ENCODE measurements around the gene CDCA3.
A peak's percentile ranks its signal among the peaks of the same experiment; 100 is the strongest.
"Not testable (repeated sequence)": the region's sequence is repeated elsewhere in the genome, so short reads cannot be mapped to it uniquely, and the experiment has no call there.

Gene CDCA3

GRCh38 chr12:6851153-6851920 is at the start of gene CDCA3:
TSS of gene CDCA3 (minus strand) at chr12:6851286. CDS start at chr12:6850952, 334 bp downstream.
- peaks cover 0 to 18% (median 11%) of the 10 kb centered on the region in 5 donors for H3K36me3 ChIP-seq (ENCODE audit: control insufficient read depth in 5 of 5, insufficient read depth in 5 of 5, low read length in 5 of 5)
- H3K4me3 ChIP-seq (ENCODE audit: low read depth in 1 of 5, low read length in 5 of 5), result peak within 1 kb of the TSS; percentile 94 to 100 (median 98)
- peak within 1 kb of the TSS; percentile 78 to 99 (median 86) for H3K9ac ChIP-seq (ENCODE audit: low read length in 5 of 5)
- H3K27ac ChIP-seq (ENCODE audit: low read depth, low read length), result peak within 1 kb of the TSS; percentile 96
- peaks cover 17 to 24% (median 23%) of the 10 kb centered on the region in 5 donors for H3K4me1 ChIP-seq (ENCODE audit: control insufficient read depth in 5 of 5, insufficient read depth in 5 of 5, low read length in 5 of 5)
- H3K27me3 ChIP-seq (ENCODE audit: control insufficient read depth in 5 of 5, insufficient read depth in 4 of 5, low read length in 5 of 5), result peaks cover 0 to 14% (median 0%) of the 10 kb centered on the region in 5 donors
- H3K9me3 ChIP-seq (ENCODE audit: control insufficient read depth in 5 of 5, low read length in 5 of 5), result peaks cover 0 to 5% (median 0%) of the 10 kb centered on the region in 5 donors

- Histone ChIP-seq H3K9me3 (ENCODE audit: control insufficient read depth in 5 of 5, low read length in 5 of 5) (no peaks in the 10 kb centered on the region), H3K36me3 (ENCODE audit: control insufficient read depth in 5 of 5, insufficient read depth in 5 of 5, low read length in 5 of 5) (no peaks in the 10 kb centered on the region), H3K27me3 (ENCODE audit: control insufficient read depth in 5 of 5, insufficient read depth in 4 of 5, low read length in 5 of 5) (no peaks in the 10 kb centered on the region), H3K4me1 (ENCODE audit: control insufficient read depth in 5 of 5, insufficient read depth in 5 of 5, low read length in 5 of 5) (peaks cover 0 to 16% (median 11%) of the 10 kb centered on the region in 5 donors), H3K27ac (ENCODE audit: low read depth, low read length) (no peak overlapping the region), H3K9ac (ENCODE audit: low read length in 5 of 5) (no peak overlapping the region), H3K4me3 (ENCODE audit: low read depth in 1 of 5, low read length in 5 of 5) (no peak overlapping the region)
Observed at GRCh38 chr12:6899837-6900519, 48.9 kb upstream of the CDCA3 start.

- H3K9ac ChIP-seq (ENCODE audit: low read length in 5 of 5), result no peak overlapping the region
- no peak overlapping the region for H3K4me3 ChIP-seq (ENCODE audit: low read depth in 1 of 5, low read length in 5 of 5)
- H3K36me3 ChIP-seq (ENCODE audit: control insufficient read depth in 5 of 5, insufficient read depth in 5 of 5, low read length in 5 of 5), result no peaks in the 10 kb centered on the region
- H3K9me3 ChIP-seq (ENCODE audit: control insufficient read depth in 5 of 5, low read length in 5 of 5), result no peaks in the 10 kb centered on the region
- H3K4me1 ChIP-seq (ENCODE audit: control insufficient read depth in 5 of 5, insufficient read depth in 5 of 5, low read length in 5 of 5), result peaks cover 0 to 12% (median 7%) of the 10 kb centered on the region in 5 donors
- H3K27me3 ChIP-seq (ENCODE audit: control insufficient read depth in 5 of 5, insufficient read depth in 4 of 5, low read length in 5 of 5), result no peaks in the 10 kb centered on the region
- H3K27ac ChIP-seq (ENCODE audit: low read depth, low read length), result no peak overlapping the region
Observed at GRCh38 chr12:6899427-6899826, 48.3 kb upstream of the CDCA3 start.

GRCh38 chr12:6896846-6897435 is 45.9 kb upstream of the CDCA3 start:
- H3K4me1 ChIP-seq (ENCODE audit: control insufficient read depth in 5 of 5, insufficient read depth in 5 of 5, low read length in 5 of 5), result peaks cover 0 to 8% (median under 1%) of the 10 kb centered on the region in 5 donors
- no peak overlapping the region for H3K9ac ChIP-seq (ENCODE audit: low read length in 5 of 5)
- H3K4me3 ChIP-seq (ENCODE audit: low read depth in 1 of 5, low read length in 5 of 5), result no peak overlapping the region
- H3K36me3 ChIP-seq (ENCODE audit: control insufficient read depth in 5 of 5, insufficient read depth in 5 of 5, low read length in 5 of 5), result no peaks in the 10 kb centered on the region
- H3K27me3 ChIP-seq (ENCODE audit: control insufficient read depth in 5 of 5, insufficient read depth in 4 of 5, low read length in 5 of 5), result no peaks in the 10 kb centered on the region
- H3K27ac ChIP-seq (ENCODE audit: low read depth, low read length), result no peak overlapping the region
- H3K9me3 ChIP-seq (ENCODE audit: control insufficient read depth in 5 of 5, low read length in 5 of 5), result no peaks in the 10 kb centered on the region

- H3K36me3 ChIP-seq (ENCODE audit: control insufficient read depth in 5 of 5, insufficient read depth in 5 of 5, low read length in 5 of 5), result no peaks in the 10 kb centered on the region
- H3K27me3 ChIP-seq (ENCODE audit: control insufficient read depth in 5 of 5, insufficient read depth in 4 of 5, low read length in 5 of 5), result no peaks in the 10 kb centered on the region
- H3K9me3 ChIP-seq (ENCODE audit: control insufficient read depth in 5 of 5, low read length in 5 of 5), result no peaks in the 10 kb centered on the region
- H3K9ac ChIP-seq (ENCODE audit: low read length in 5 of 5), result no peak overlapping the region
- H3K27ac ChIP-seq (ENCODE audit: low read depth, low read length), result no peak overlapping the region
- H3K4me1 ChIP-seq (ENCODE audit: control insufficient read depth in 5 of 5, insufficient read depth in 5 of 5, low read length in 5 of 5), result peaks cover 0 to 13% (median 11%) of the 10 kb centered on the region in 5 donors
- no peak overlapping the region for H3K4me3 ChIP-seq (ENCODE audit: low read depth in 1 of 5, low read length in 5 of 5)
Observed at GRCh38 chr12:6894321-6894720, 43.2 kb upstream of the CDCA3 start.

DNA sequence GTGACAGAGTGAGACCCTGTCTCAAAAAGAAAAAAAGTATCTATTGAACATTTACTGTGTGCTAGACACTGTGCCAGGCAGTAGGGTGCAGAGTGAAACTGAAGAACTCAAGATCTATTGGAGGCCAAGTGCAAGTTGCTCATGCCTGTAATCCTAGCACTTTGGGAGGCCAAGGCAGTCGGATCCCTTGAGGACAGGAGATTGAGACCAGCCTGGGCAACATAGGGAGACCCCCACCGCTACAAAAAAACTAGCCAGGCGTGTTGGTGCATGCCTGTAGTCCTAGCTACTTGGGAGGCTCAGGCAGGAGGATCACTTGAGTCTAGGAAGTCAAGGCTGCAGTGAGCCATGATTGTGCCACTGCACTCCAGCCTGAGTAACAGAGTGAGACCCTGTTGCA is 41.6 kb upstream of the CDCA3 start:
- not testable (repeated sequence) for H3K27me3 ChIP-seq (ENCODE audit: control insufficient read depth in 5 of 5, insufficient read depth in 4 of 5, low read length in 5 of 5); H3K9me3 ChIP-seq (ENCODE audit: control insufficient read depth in 5 of 5, low read length in 5 of 5); H3K36me3 ChIP-seq (ENCODE audit: control insufficient read depth in 5 of 5, insufficient read depth in 5 of 5, low read length in 5 of 5); H3K9ac ChIP-seq (ENCODE audit: low read length in 5 of 5); H3K27ac ChIP-seq (ENCODE audit: low read depth, low read length); H3K4me3 ChIP-seq (ENCODE audit: low read depth in 1 of 5, low read length in 5 of 5)
- H3K4me1 ChIP-seq (ENCODE audit: control insufficient read depth in 5 of 5, insufficient read depth in 5 of 5, low read length in 5 of 5), result peaks cover 0 to 13% (median 11%) of the 10 kb centered on the region in 5 donors

GRCh38 chr12:6891646-6892001 is 40.5 kb upstream of the CDCA3 start:
- Histone ChIP-seq H3K27me3 (ENCODE audit: control insufficient read depth in 5 of 5, insufficient read depth in 4 of 5, low read length in 5 of 5) (no peaks in the 10 kb centered on the region), H3K9ac (ENCODE audit: low read length in 5 of 5) (peak overlapping the region; percentile 77 to 94 (median 88)), H3K36me3 (ENCODE audit: control insufficient read depth in 5 of 5, insufficient read depth in 5 of 5, low read length in 5 of 5) (no peaks in the 10 kb centered on the region), H3K4me3 (ENCODE audit: low read depth in 1 of 5, low read length in 5 of 5) (peak overlapping the region; percentile 61 to 75 (median 65)), H3K4me1 (ENCODE audit: control insufficient read depth in 5 of 5, insufficient read depth in 5 of 5, low read length in 5 of 5) (peaks cover 0 to 13% (median 11%) of the 10 kb centered on the region in 5 donors), H3K9me3 (ENCODE audit: control insufficient read depth in 5 of 5, low read length in 5 of 5) (no peaks in the 10 kb centered on the region), H3K27ac (ENCODE audit: low read depth, low read length) (peak overlapping the region; percentile 94)

GRCh38 chr12:6890789-6891645 is 39.9 kb upstream of the CDCA3 start:
- Histone ChIP-seq H3K9me3 (ENCODE audit: control insufficient read depth in 5 of 5, low read length in 5 of 5) (no peaks in the 10 kb centered on the region), H3K27ac (ENCODE audit: low read depth, low read length) (peak overlapping the region; percentile 95), H3K36me3 (ENCODE audit: control insufficient read depth in 5 of 5, insufficient read depth in 5 of 5, low read length in 5 of 5) (no peaks in the 10 kb centered on the region), H3K27me3 (ENCODE audit: control insufficient read depth in 5 of 5, insufficient read depth in 4 of 5, low read length in 5 of 5) (no peaks in the 10 kb centered on the region), H3K4me3 (ENCODE audit: low read depth in 1 of 5, low read length in 5 of 5) (peak overlapping the region; percentile 61 to 76 (median 69)), H3K9ac (ENCODE audit: low read length in 5 of 5) (peak overlapping the region; percentile 77 to 94 (median 88)), H3K4me1 (ENCODE audit: control insufficient read depth in 5 of 5, insufficient read depth in 5 of 5, low read length in 5 of 5) (peaks cover 0 to 13% (median 11%) of the 10 kb centered on the region in 5 donors)

DNA sequence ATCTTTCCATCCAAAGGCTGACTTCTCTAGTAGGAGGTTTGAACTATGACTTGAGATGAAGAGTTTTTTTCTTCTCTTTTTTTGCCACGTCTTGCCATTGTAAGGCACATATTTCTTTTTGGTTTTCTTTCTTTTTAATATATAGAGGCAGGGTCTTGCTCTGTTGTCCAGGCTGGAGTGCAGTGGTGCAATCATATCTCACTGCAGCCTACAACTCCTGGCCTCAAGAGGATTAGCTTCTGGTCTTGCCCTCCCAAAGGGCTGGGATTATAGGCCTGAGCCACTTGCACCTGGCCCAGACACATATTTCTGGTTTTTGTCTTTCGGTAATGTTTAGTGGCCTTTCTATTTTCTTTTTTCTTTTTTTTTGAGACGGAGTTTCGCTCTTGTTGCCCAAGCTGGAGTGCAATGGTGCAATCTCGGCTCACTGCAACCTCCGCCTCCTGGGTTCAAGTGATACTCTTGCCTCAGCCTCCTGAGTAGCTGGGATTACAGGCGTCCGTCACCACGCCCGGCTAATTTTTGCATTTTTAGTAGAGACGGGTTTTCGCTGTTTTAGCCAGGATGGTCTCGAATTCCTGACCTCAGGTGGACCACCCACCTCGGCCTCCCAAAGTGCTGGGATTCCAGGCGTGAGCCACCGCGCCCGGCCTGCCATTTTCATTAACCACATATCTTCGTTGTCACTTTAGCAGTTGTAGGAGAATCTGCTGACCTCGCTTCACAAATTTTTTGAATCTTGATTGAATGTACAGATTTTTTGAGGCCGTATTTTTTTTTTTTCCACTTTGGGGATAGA is 38.9 kb upstream of the CDCA3 start:
- not testable (repeated sequence) for H3K36me3 ChIP-seq (ENCODE audit: control insufficient read depth in 5 of 5, insufficient read depth in 5 of 5, low read length in 5 of 5); H3K27me3 ChIP-seq (ENCODE audit: control insufficient read depth in 5 of 5, insufficient read depth in 4 of 5, low read length in 5 of 5); H3K9me3 ChIP-seq (ENCODE audit: control insufficient read depth in 5 of 5, low read length in 5 of 5)
- peak overlapping the region in 3 of 5 donors; percentile 43 to 79 (median 75) for H3K9ac ChIP-seq (ENCODE audit: low read length in 5 of 5)
- peaks cover 0 to 13% (median 11%) of the 10 kb centered on the region in 5 donors for H3K4me1 ChIP-seq (ENCODE audit: control insufficient read depth in 5 of 5, insufficient read depth in 5 of 5, low read length in 5 of 5)
- peak overlapping the region; percentile 95 for H3K27ac ChIP-seq (ENCODE audit: low read depth, low read length)
- H3K4me3 ChIP-seq (ENCODE audit: low read depth in 1 of 5, low read length in 5 of 5), result peak overlapping the region in 2 of 5 donors; percentile 68 to 76

Measured in subcutaneous abdominal adipose tissue (tissue), 5 donors.